Stimulated activated CD4-positive, alpha-beta T cell treated with anti-CD3 and anti-CD28 coated beads, Interleukin-15, amount 100 ng/mL, for 48 hours (primary cell): Measurements from ENCODE around the gene PANX2.

ENCODE experiments used
- DNase-seq, 2 donors: peaks; one replicate each; pipeline ENCODE4 v3.0.0-alpha.2; 2020; ENCODE audit warnings: low read depth in 2 of 2

The PANX2 gene

DNA sequence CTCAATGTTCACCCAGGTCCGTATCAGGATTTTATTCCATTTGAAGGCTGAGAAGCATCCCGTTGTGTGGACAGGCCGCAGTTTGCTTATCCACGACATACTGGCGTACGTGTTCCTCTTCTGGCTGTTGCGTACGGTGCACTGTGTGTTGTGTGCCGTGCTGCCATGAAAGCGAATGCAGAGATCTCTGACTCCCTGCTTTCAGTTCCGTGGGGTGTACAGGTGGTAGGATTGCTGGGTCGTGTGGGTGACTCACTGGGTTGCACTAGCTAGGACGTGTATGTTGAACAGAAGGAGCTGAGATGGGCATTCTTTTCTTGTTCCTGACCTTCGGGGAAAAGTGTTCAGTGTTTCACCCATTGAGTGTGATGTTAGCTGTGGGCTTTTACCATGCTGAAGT lies 40.6 kb downstream of the PANX2 start:
- no peak for DNase-seq

DNA sequence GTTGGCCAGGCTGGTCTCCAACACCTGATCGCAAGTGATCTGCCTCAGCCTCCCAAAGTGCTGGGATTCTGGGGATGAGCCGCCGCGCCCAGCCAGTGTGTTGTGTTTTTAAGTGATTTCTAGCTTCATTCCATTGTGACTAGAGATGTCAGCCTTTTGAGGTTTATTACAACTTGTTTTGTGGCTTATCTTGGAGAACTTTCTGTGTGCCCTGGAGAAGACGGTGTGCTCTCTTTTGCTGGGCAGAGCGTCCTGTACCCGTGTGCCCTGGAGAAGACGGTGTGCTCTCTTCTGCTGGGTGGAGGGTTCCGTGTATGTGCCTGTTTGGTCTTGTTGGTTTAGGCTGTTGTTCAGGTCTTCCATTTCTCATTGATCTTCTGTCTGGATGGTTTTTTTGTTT lies 42.7 kb downstream of the PANX2 start:
- DNase-seq: no peak

DNA sequence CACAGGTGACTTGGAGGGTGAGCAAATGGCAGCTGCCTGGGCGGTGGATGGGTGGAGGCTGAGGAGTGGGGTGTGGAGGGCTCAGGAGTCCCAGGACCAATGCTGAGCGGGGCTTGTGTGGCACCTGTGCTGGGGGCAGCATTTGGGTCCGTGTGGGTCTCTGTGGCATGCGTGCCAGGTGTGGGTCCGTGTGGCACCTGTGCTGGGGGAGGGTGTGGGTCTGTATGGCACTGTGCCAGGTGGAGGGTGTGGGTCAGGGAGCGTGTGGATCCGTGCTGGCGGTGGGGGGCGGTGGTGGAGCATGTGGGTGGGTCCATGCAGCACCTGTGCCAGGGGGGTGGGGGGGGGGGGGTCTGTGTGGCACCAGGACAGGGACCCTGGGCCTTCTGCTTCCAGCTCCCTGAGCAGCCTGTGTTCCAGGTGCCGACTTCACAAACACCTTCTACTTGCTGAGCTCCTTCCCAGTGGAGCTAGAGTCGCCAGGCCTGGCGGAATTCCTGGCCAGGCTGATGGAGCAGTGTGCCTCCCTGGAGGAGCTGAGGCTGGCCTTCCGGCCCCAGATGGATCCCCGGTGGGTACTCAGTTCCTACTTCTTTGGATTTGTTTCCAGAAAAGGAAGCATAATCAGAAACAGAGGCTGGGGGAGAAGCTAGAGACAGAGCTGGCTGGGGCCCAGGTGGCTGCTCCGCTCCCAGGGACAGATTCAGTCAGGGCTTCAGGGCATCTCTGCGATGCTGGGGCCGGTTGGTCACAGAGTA lies 44.9 kb downstream of the PANX2 start:
- DNase-seq: no peak

DNA sequence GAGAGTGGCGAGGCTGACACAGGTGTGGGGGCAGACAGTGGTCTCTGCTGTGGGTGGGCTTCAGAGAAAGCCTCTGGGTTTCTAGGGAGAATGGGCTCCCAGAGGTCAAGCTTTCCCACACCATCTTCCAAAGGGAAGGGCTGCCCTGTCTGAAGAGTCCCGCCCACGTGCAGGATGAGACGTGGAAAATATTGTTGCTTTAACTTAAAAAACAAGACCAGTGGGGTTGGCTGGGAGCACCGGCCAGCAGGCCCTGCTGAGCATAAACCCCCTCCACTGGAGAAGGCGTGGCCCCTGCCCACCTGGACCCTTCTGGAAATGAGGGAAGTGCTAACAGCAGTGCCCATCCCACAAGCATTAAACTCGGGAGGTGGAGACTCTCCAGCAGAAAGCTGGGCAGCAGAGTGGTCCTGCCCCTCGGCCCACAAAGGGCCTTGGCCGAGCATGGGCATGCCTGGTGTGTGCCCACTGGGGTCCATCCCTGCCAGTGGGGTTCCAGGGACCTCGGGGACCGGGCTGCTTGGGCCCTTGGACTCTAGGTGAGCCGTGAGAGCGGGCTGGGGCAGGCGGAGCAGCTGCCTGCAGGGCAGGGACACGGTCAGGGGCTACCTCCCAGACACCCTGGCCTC lies 45.6 kb downstream of the PANX2 start:
- DNase-seq: no peak

DNA sequence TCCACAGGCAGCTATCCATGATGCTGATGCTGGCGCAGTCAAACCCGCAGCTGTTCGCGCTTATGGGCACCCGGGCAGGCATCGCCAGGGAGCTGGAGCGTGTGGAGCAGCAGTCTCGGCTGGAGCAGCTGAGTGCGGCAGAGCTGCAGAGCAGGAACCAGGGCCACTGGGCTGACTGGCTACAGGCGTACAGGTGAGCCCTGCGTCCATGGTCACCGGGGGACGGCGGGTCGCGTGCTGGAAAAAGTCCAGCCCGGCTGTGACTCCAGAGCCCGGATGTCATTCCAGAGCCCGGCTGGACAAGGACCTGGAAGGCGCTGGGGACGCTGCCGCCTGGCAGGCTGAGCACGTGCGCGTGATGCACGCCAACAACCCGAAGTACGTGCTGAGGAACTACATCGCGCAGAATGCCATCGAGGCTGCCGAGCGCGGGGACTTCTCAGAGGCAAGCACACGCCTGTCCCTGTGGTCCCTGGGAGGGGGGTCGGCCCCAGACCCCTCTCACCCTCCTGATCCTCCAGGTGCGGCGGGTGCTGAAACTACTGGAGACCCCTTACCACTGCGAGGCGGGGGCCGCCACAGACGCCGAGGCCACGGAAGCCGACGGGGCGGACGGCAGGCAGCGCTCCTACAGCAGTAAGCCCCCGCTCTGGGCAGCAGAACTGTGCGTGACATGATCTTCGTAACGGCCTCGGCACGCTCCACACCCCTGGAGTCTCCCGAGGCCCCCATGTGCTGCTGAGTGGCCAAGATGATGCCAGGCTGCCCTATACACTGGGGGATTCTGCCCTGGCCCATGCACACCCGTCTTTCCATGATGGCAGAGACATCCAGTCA lies 46.4 kb downstream of the PANX2 start:
- no peak for DNase-seq

DNA sequence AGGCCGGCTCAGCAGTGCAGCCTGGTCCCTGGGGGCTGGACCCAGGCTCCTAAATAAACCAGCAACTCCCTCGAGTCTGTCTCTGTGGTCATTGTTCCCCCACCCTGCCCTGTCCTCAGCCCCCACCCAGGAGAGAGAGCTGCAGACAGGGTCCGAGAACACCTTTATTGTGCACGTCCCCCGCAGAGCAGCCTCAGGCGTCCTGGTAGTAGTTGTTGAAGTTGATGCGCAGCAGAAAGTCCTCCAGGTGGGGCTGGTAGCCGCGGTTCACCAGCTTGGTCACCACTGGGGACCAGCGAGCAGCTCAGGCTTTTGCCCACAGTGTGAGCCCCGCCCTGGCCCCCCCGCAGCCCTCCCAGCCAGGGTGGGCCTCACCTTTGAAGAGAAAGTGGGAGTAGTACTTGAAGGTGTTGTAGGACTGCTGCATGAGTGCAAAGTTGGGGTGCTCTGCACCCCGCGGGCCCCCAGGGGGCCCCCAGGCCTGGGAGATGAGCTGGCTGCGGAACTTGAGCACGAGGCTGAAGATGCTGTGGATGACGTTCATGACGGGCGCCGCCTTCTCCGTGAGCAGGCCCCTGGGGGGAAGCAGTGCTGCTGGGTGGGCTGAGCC lies 47.1 kb downstream of the PANX2 start:
- DNase-seq: no peak

DNA sequence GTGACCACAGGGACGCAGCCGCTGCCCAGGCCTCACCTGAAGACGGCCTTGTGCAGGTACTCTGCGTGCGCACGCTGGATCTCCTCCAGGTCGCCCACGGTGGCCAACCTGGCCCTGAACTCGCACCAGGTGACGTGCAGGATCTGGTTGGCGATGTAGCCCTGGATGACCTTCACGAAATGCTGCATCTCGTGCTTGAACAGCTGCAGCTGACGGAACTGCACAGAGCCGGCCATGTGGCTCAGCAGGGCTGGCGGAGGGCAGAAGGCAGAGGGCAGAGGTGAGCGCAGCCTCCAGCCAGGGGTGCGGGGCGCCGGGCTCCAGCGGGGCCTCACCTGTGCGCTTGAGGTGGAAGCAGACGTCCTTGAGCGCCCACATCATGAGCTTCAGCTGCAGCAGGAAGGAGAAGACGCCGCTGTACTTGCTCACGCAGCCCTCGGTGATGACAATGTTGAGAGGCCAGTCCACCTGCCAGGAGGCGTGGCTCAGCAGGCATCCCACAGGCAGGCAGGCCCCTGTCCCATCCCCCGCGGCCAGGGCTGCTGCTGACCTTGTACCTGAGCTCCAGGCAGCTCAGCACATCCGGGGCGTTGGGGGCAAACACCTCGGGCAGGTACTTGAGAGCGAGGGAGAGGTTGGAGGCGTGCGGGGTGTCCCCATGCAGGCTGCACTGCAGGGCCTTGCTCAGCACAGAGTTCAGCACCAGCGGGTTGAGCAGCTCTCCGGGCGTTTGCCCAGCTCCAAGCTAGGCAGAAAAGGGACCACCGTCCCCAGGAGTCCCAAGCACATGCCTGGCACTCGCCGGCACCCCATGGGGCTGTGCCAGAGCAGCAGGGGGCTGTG lies 47.8 kb downstream of the PANX2 start:
- no peak for DNase-seq

DNA sequence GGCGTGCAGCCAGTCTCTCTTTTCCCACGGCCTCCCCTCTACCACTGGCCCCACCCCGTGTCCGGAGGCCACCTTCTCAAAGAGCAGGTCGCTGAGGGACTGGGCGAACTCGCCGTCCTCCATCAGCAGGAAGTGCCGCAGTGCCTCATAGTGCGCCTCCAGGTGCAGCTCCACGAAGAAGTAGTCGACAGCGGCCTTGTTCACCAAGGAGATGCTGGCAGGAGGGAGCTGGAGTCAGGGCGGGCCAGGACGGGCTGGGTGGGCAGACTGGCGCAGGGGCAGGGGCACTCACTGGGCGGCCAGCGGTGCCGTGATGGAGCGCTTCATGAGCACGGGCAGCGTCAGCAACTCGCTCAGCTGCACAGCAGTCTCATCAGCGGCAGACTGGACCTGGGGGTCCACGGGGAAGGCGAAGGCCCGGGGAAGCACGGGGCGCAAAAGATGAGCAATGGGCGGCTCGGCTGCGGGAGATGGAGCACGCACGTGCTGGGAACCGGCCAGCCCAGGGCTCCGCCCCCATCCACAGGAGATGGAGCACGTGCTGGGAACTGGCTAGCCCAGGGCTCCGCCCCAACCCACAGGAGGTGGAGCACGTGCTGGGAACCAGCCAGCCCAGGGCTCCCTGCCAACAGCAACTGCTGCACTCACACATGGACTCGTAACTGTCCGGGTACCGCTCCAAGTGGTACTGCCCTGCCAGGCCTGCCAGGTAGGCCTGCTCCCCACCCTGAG lies 48.6 kb downstream of the PANX2 start:
- no peak for DNase-seq

DNA sequence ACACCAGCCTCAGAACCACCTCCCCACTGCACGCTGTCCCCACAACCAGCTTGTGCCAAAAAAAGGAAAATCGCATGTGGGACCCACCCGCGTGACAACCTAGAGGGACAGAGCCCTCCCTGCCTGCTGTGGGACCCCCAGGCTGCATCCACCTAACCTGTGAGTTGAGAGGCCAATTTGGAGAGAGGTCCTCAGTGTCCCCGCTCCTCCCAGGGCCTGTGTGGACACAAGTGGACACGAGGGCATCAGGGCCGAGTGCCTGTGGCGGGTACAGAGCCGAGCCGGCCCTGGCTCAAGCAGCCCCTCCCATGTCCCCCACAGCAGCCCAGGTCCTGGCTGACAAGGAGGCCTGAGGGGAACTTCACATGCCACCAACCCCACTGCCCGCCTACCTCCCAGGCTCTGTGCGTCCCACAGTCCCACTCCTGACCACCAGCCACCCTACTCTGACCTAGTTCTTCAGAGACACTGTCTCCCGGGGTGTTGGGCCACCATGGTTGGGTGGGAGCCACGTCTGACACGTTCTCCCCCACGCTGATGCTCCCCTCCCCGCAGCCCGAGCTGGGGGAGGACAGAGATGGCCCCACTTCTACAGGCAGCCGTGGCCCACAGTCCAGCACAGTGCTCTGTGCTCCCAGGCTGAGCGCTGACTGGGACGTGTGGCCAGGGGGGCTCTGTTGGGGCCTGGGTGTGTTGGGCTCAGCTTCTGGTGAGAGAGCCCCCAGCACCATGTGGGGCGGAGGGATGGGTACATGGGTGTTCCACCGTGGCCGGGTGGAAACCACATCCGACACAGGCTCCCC lies 49.5 kb downstream of the PANX2 start:
- DNase-seq: no peak

DNA sequence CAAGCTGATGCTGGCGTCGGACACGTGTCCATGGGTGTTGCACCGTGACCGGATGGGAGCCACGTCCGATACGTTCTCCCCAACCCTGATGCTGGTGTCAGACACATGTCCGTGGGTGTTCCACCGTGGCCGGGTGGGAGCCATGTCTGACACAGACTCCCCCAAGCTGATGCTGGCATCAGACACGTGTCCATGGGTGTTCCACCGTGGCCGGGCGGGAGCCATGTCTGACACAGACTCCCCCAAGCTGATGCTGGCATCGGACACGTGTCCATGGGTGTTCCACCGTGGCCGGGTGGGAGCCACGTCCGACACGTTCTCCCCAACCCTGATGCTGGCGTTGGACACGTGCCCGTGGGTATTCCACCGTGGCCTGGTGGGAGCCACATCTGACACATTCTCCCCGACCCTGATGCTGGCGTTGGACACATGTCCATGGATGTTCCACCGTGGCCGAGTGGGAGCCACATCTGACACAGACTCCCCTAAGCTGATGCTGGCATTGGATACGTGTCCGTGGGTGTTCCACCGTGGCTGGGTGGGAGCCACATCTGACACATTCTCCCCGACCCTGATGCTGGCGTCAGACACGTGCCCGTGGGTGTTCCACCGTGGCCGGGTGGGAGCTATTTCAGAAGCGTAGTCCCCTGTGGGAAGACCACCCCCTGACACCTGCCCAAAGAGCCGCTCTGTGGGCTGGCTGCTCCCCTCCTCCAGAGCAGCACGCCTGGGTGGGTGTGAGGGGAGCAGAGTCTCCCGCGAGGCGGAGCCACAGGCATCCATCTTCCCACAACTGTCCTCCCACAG lies 50.3 kb downstream of the PANX2 start:
- DNase-seq: no peak

DNA sequence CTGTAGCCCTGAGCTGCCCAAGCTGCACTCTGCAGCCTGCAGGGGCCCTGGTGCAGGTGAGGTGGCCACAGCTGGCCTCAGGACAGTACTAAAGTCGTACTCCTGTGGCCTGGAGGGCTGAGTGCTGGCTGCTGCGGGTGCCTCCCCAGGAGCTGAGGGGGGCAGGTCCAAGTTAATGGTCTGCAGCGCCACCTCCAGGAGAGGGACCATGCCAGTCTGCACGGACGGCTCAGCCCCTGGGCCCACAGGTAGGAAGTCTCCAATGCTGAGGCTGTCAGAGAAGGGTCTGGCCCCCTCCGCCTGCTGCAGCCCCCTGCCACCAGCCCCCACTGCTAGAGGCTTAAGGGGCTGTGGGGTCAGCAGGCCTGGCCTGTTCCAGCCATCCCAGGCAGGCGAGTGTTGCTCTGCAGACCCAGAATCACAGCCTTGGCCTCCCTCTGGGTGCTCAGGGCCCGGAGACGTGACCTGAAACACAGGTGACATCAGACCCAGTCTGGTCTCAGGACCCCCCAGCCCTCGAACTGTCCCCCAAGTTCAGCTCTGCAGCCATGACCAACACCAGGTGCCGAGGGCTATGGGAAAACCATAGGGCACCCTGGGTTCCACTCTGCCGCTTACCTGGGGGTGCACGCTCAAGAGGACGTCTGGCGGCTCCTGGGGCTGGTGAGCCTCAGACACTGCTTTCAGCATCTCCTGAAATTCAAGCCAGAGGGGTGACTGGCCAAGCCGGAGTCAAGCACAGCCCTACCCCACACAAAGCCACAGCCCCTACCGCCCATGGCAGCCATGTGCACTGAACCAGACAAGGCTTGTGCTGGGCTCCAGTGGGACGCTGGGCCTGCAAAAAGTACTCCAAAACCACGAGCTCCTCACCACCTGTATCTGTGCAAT lies 51.1 kb downstream of the PANX2 start:
- no peak for DNase-seq

DNA sequence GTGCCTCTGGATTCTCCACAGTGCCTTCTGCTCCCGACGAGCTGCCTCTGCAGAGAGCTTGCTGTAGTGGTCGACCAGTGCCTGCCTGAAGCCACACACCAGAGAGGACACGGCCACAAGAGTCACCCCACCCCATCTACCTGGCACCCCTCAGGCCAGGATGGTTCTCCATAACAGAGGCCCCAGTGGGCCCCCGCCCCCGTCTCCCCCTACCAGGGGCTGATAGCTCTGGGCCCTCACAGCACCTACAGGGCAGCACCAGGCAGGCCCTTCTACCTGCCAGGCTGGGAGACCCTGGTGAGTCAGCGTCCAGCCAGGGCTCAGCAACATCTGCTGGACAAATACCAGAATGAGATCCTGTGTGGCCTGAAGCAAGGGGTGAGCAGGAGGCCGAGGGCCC lies 52.0 kb downstream of the PANX2 start:
- no peak for DNase-seq

DNA sequence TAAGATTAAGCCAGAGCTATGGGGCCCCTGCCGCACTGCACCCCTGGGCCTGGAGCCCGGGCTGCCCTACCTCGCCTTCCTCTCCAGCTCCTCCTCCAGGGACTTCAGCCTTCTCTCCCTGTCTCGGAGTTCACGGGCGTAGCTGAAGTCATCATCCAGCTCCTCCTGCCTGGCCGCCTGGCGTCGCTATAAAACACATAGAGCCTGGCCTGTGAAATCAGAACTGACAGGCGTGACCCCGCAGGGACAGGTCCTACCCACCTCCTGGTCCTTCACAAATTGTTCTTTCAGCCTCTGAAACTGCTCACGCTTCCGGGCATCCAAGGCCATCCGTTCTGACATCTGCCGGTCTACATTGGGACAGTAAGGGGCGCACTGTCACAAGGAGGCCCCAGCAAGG lies 53.5 kb downstream of the PANX2 start:
- DNase-seq: no peak

DNA sequence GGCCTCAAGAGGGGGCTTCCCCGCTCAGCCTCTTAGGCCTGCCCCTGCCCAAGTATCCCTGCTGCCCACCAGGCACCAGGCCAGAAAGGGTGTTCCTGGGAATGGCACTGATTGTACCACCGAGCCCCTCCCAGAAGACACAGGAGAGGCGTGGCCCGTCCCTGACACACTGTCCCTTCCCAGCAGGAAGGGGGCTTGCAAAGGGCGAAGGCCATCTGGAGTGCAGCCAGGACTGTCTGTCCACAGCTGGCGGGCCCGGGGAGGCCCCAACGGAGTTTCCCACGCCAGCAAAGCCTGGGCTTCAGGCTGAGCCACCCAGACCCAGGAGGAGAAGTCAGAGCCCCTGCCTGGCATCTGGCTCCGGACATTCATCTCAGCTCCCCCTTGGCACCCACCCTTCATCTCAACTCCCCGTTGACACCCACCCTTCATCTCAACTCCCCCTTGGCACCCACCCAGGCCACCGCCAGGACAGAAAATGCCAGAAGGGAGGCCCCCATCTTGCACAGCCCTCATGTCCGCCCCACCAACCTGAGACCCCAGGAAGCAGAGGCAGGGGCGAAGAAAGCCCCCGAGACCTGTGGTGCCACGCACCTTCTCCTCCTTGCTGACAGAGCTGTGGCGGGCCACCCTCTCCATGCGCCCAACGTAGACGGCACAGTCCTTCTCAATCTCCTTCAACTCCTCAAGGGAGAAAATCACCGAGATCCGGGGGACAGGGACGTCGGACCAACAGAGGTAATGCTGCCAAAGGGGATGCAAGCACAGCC lies 54.9 kb downstream of the PANX2 start:
- DNase-seq: no peak

DNA sequence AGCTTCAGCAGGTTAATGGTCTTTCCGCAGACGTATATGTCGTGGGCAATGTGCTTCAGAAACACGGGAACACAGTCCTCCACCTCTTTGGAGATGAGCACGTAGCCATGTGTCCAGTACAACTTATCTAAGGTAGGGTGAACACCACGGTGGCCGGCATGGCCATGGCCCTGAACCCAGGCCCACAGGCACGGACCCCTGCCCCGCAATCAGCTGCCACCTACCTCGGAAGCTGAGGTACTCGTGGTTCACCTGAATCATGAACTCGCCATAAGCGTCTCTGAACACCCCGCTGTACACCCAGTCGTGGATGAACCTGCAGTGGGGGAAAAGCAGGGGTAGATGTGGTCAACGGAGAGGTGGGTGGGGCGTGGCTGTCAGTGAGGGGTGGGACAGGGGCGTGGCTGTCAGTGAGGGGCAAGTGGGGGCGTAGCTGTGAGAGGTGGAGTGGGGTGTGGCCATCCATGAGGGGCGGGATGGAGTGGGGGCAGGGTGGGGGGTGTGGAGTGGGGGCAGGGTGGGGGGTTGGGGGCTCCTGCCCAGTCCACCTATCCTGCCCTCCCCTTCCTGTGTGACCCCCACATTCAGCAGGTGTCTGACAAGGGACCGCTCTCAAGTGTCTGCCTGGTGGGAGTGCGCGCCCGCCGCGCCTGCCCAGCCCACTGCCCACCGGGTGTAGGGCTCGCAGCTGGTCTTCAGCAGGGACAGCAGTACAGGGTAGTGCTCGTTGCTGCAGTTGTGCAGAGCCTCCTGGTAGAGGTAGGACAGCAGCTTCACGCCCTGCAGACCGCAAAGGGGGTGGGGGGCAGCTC lies 55.7 kb downstream of the PANX2 start:
- DNase-seq: no peak

DNA sequence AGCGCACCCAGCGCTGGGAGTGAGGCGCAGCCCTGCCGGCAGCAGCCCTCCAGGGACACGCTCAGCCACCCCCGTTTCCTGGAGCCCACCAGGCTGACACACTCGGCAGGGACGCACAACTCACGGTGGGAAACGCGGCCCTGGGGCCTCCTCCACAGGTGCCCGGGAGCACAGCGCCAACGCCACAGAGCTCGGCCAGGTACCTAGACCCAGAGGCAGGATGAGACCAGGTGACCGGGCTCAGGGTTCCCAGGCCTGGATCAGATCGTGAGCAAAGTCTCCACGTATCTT lies 56.3 kb downstream of the PANX2 start:
- DNase-seq: no peak
